GM19372 (cell line): ENCODE measurements around the gene RGS11.

Experiments used
- ATAC-seq: cut with Tn5 transposase; IDR thresholded peaks from one replicate; pipeline ENCODE4 v1.9.1; 2021; ENCODE audit warnings: mild to moderate bottlenecking, low read depth, moderate library complexity; ENCODE audit not compliant: unreplicated experiment

Gene RGS11

GRCh38 chr16:275786-276232 is at the start of gene RGS11:
Gene RGS11 (minus strand): TSS chr16:275944. CDS start chr16:275911, 33 bp downstream.
- ATAC-seq, result no peak

GRCh38 chr16:324451-325334 is 48.9 kb upstream of the RGS11 start:
- no peak for ATAC-seq

GRCh38 chr16:324201-324450 is 48.4 kb upstream of the RGS11 start:
- no peak for ATAC-seq

GRCh38 chr16:322476-323143 is 46.9 kb upstream of the RGS11 start:
- no peak for ATAC-seq

GRCh38 chr16:321532-321931 is 45.8 kb upstream of the RGS11 start:
- no peak for ATAC-seq

GRCh38 chr16:320206-320605 is 44.5 kb upstream of the RGS11 start:
- ATAC-seq, result no peak

- no peak for ATAC-seq
These were observed 42.9 kb upstream of the RGS11 start for GRCh38 chr16:318628-319027.

- no peak for ATAC-seq
These were observed 41.8 kb upstream of the RGS11 start for GRCh38 chr16:317583-317982.

GRCh38 chr16:316741-317464 is 41.2 kb upstream of the RGS11 start:
- no peak for ATAC-seq

GRCh38 chr16:314795-315299 is 39.1 kb upstream of the RGS11 start:
- no peak for ATAC-seq

- no peak for ATAC-seq
These were observed 38.6 kb upstream of the RGS11 start for GRCh38 chr16:314351-314750.

- ATAC-seq, result no peak
These were observed 36.0 kb upstream of the RGS11 start for GRCh38 chr16:311725-312124.

- ATAC-seq, result no peak
These were observed 33.7 kb upstream of the RGS11 start for GRCh38 chr16:309476-309875.

GRCh38 chr16:307691-308312 is 32.1 kb upstream of the RGS11 start:
- no peak for ATAC-seq

- ATAC-seq, result no peak
These were observed 31.2 kb upstream of the RGS11 start for GRCh38 chr16:306911-307370.

- ATAC-seq, result no peak
These were observed 30.3 kb upstream of the RGS11 start for GRCh38 chr16:305916-306626.

- ATAC-seq, result no peak
These were observed 28.2 kb upstream of the RGS11 start for GRCh38 chr16:303760-304505.

- ATAC-seq, result no peak
These were observed 26.2 kb upstream of the RGS11 start for GRCh38 chr16:301950-302349.

GRCh38 chr16:301235-301634 is 25.5 kb upstream of the RGS11 start:
- ATAC-seq, result no peak
